KMS-11 (cell line): ENCODE data around the gene PLOD1.

Experiments used
- H2AFZ ChIP-seq: fragments of 200-600 bp; sonication (generic); 2 replicates; pipeline ENCODE4 v1.6.1; 2016; ENCODE audit warnings: antibody characterized with exemption, mixed run types, low read depth
- H3K27ac ChIP-seq: fragments of 200-600 bp; sonication (generic); 2 replicates; pipeline ENCODE4 v1.6.1; 2016; ENCODE audit warnings: mild to moderate bottlenecking, mixed run types
- H3K27me3 ChIP-seq: fragments of 200-600 bp; sonication (generic); 2 replicates; pipeline ENCODE4 v1.6.1; 2017; ENCODE audit warnings: mild to moderate bottlenecking, low read depth, mixed run types, moderate library complexity; ENCODE audit not compliant: insufficient read depth
- H3K36me3 ChIP-seq: fragments of 200-600 bp; sonication (generic); 2 replicates; pipeline ENCODE4 v1.6.1; 2017; ENCODE audit warnings: mild to moderate bottlenecking, mixed run types; ENCODE audit not compliant: insufficient read depth
- H3K4me1 ChIP-seq: fragments of 200-600 bp; sonication (generic); 2 replicates; pipeline ENCODE4 v1.6.1; 2016; ENCODE audit warnings: mild to moderate bottlenecking, low read depth, mixed run types; ENCODE audit not compliant: poor library complexity, severe bottlenecking
- H3K4me2 ChIP-seq: fragments of 200-600 bp; sonication (generic); 2 replicates; pipeline ENCODE4 v1.7.0; 2016; ENCODE audit warnings: mild to moderate bottlenecking, mixed run types
- H3K4me3 ChIP-seq: fragments of 200-600 bp; sonication (generic); IDR thresholded peaks from 2 replicates; pipeline ENCODE4 v1.6.1; 2017; ENCODE audit warnings: low read depth, low read length, mixed read lengths; ENCODE audit not compliant: insufficient read depth
- H3K79me2 ChIP-seq: fragments of 200-600 bp; sonication (generic); 2 replicates; pipeline ENCODE4 v1.6.1; 2016; ENCODE audit warnings: low read depth, mixed run types; ENCODE audit not compliant: insufficient read depth
- H3K9ac ChIP-seq: fragments of 200-600 bp; sonication (generic); 2 replicates; pipeline ENCODE4 v1.6.1; 2016; ENCODE audit warnings: mild to moderate bottlenecking, mixed run types
- H4K20me1 ChIP-seq: fragments of 200-600 bp; sonication (generic); 2 replicates; pipeline ENCODE4 v1.6.1; 2016; ENCODE audit warnings: mild to moderate bottlenecking, mixed run types; ENCODE audit not compliant: insufficient read depth
- TF ChIP-seq, protein P1 (sequence below): fragments of 200-600 bp; sonication (generic); conservative IDR thresholded peaks from 2 replicates; pipeline ENCODE4 v1.6.1; 2017; ENCODE audit warnings: low read depth, mild to moderate bottlenecking, antibody characterized with exemption, low read length, moderate library complexity, mixed read lengths

The PLOD1 gene

GRCh38 chr1:11934302-11935056, at the start of gene PLOD1:
PLOD1 (plus strand) TSS chr1:11934717; CDS start chr1:11934780, 63 bp downstream.
- Histone ChIP-seq H3K79me2 (no peaks in the 10 kb centered on the region), H3K4me3 (peak within 1 kb of the TSS; percentile 88), H3K9ac (peak within 1 kb of the TSS; percentile 61; the same call in 1 of the 2 replicates), H3K4me1 (peaks cover 7% of the 10 kb centered on the region), H4K20me1 (no peaks in the 10 kb centered on the region), H3K36me3 (no peaks in the 10 kb centered on the region), H3K27me3 (no peaks in the 10 kb centered on the region), H3K4me2 (peak within 1 kb of the TSS; percentile 99), H3K27ac (no peak within 1 kb of the TSS; the same call in 1 of the 2 replicates), H2AFZ (peak within 1 kb of the TSS; percentile 100)
- TF ChIP-seq, protein P1, sequence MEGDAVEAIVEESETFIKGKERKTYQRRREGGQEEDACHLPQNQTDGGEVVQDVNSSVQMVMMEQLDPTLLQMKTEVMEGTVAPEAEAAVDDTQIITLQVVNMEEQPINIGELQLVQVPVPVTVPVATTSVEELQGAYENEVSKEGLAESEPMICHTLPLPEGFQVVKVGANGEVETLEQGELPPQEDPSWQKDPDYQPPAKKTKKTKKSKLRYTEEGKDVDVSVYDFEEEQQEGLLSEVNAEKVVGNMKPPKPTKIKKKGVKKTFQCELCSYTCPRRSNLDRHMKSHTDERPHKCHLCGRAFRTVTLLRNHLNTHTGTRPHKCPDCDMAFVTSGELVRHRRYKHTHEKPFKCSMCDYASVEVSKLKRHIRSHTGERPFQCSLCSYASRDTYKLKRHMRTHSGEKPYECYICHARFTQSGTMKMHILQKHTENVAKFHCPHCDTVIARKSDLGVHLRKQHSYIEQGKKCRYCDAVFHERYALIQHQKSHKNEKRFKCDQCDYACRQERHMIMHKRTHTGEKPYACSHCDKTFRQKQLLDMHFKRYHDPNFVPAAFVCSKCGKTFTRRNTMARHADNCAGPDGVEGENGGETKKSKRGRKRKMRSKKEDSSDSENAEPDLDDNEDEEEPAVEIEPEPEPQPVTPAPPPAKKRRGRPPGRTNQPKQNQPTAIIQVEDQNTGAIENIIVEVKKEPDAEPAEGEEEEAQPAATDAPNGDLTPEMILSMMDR, result no peak

- H3K4me1 ChIP-seq, result no peaks in the 10 kb centered on the region
- TF ChIP-seq, protein P1, result no peak
- no peak overlapping the region for H2AFZ ChIP-seq
- no peaks in the 10 kb centered on the region for H3K79me2 ChIP-seq
- no peaks in the 10 kb centered on the region for H3K36me3 ChIP-seq
- no peak overlapping the region for H3K9ac ChIP-seq
- no peak overlapping the region for H3K27ac ChIP-seq
- no peak overlapping the region for H3K4me3 ChIP-seq
- no peaks in the 10 kb centered on the region for H4K20me1 ChIP-seq
- peaks cover 91% of the 10 kb centered on the region for H3K27me3 ChIP-seq
- no peak overlapping the region for H3K4me2 ChIP-seq
Measured at GRCh38 chr1:11885916-11886315, 48.6 kb upstream of the PLOD1 start.

DNA sequence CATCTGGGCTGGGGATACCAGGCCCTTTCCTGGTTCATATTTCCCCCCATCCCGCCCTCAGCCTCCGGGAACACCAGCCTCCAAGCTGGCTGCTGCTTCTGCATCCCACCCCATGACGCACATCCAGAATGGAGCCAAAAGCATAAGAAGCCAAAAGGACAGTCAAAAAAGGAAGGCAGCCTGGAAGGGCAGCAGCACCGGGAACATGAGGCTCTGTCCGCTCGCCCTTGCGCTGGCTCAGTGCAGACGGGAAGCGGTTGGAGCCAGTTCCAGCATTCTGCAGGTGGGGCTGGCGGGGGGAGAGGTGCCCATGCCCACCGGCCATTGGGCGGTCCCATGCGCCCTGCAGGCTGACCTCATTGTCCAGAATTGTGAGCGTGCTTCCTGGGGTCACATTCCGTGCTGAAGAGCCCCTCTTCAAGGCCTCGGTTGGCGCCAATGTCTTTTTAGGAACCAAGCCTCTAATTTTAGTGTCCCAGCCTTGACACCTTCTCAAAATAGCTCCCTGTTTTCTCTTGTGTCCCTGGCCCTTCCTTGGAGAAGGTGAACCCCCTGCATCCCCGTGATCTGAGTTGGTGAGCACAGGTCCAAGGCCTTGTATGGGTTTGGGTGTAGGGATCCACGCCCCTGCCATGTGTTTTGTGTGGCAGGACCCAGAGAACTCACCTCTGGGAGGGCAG, 47.4 kb upstream of the PLOD1 start:
- no peak overlapping the region for H3K4me3 ChIP-seq
- H3K27me3 ChIP-seq, result peaks cover 91% of the 10 kb centered on the region
- H3K9ac ChIP-seq, result no peak overlapping the region
- no peak overlapping the region for H3K4me2 ChIP-seq
- H4K20me1 ChIP-seq, result no peaks in the 10 kb centered on the region
- H3K79me2 ChIP-seq, result no peaks in the 10 kb centered on the region
- H3K4me1 ChIP-seq, result no peaks in the 10 kb centered on the region
- H2AFZ ChIP-seq, result no peak overlapping the region
- H3K27ac ChIP-seq, result no peak overlapping the region
- H3K36me3 ChIP-seq, result no peaks in the 10 kb centered on the region
- TF ChIP-seq, protein P1, result no peak

DNA sequence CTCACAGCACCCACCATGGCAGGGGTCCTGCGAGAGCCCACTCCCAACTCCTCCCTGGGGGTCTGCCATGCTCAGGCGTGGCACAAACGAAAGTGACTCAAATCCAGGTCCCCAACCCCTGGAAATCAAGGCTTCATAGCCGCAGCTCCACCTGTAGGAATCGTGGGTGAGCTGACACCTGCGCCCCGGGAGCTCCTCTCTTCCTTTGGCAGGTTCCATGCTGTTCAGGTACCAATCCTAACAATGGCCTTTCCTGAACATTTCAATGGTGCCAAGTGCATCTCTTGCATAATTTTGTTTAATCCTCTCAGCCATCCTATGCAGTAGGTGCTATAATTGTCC, 46.9 kb upstream of the PLOD1 start:
- Histone ChIP-seq H3K27me3 (peaks cover 91% of the 10 kb centered on the region), H4K20me1 (no peaks in the 10 kb centered on the region), H3K4me1 (no peaks in the 10 kb centered on the region), H3K27ac (no peak overlapping the region), H3K79me2 (no peaks in the 10 kb centered on the region), H3K36me3 (no peaks in the 10 kb centered on the region), H2AFZ (no peak overlapping the region), H3K4me3 (no peak overlapping the region), H3K4me2 (no peak overlapping the region), H3K9ac (no peak overlapping the region)
- TF ChIP-seq, protein P1, result no peak
